ENCODE data around the gene ELL. TPM values are rescaled to one million over a fixed set of nuclear protein-coding genes. Genes with fewer than 3 reads are reported as not detected.

Gene ELL
- total and polyA plus RNA-seq, 9 of the 15 experiments (the other 6 are each of a cell fraction or from before 2014, with no cell fraction given) = 0.24 to 22.5 (median 4.1) TPM

DNA sequence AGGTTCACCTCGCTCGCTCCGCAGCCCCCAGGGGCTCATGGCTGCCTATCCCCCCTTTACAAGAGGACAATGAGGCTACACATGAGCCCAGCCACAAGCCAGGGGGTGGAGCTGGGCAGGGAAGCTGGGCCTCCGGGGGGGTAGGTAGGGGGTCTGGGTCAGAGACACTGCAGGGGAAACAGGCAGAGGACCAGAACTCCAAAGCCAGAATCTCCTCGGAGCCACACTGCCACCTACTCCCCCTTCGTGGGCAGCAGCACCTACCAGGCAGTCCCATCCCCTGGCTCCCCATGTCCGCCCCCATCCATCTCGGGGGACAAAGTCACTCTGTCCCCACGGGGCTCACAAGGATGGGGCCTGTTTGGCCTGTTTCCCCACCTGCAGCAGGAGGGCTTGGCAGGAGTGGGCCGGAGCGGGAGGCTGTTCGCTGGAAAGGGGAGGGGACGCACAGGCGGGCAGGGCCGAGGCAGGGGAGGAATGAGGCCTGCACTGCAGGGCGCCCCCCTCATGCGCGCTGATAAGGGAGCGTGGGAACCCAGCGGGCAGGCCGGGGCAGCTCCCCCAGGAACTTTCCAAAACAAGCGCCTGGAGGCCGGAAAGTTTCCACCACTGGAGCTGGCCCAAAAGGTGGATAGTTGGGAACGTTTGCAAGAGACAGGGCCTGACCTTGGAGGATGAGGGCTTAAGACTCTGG, 83.4 kb downstream of the ELL start (continued):
- TF ChIP-seq PRDM10 (IDR thresholded peaks at IDR 0.05; ENCODE audit: partially characterized antibody) (peak; percentile 84), MTA1 (IDR thresholded peaks at IDR 0.05; ENCODE audit: borderline replicate concordance) (peak; percentile 29; the same call in 1 of the 2 replicates), ETV5 (CRISPR knock-in tag; IDR thresholded peaks at IDR 0.05; ENCODE audit: low read depth) (peak; percentile 59), FIP1L1 (IDR thresholded peaks at IDR 0.05; ENCODE audit: low read depth, low read length, poor library complexity, severe bottlenecking) (peak; percentile 39), POLR2AphosphoS5 (IDR thresholded peaks at IDR 0.05; ENCODE audit: control insufficient read depth, insufficient read depth, low read depth, low read length) (0 out of 2 replicates have a peak, but pooled peaks have one; percentile 43), NR2C2 (CRISPR knock-in tag; IDR thresholded peaks at IDR 0.05) (no peak), NR2C2 (tag; IDR thresholded peaks at IDR 0.05) (no peak), VEZF1 (CRISPR knock-in tag; IDR thresholded peaks at IDR 0.05) (peak; percentile 92), SMARCB1 (IDR thresholded peaks at IDR 0.05; ENCODE audit: insufficient read length, low read depth) (no peak), EWSR1 (IDR thresholded peaks at IDR 0.05; ENCODE audit: borderline replicate concordance, low read depth, partially characterized antibody) (no peak), MCM3 (IDR thresholded peaks at IDR 0.05) (no peak), ZBTB17 (CRISPR knock-in tag; IDR thresholded peaks at IDR 0.05) (peak; percentile 63; the same call in 1 of the 2 replicates), CBFA2T2 (conservative IDR thresholded peaks at IDR 0.05) (peak; percentile 34; the same call in 1 of the 2 replicates)
- TF ChIP-seq, protein P1, sequence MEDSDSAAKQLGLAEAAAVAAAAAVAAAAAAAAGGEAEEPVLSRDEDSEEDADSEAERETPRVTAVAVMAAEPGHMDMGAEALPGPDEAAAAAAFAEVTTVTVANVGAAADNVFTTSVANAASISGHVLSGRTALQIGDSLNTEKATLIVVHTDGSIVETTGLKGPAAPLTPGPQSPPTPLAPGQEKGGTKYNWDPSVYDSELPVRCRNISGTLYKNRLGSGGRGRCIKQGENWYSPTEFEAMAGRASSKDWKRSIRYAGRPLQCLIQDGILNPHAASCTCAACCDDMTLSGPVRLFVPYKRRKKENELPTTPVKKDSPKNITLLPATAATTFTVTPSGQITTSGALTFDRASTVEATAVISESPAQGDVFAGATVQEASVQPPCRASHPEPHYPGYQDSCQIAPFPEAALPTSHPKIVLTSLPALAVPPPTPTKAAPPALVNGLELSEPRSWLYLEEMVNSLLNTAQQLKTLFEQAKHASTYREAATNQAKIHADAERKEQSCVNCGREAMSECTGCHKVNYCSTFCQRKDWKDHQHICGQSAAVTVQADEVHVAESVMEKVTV (CRISPR knock-in tag; IDR thresholded peaks at IDR 0.05) = 0 out of 2 replicates have a peak, but pooled peaks have one; percentile 11
- TF ChIP-seq, protein P2, sequence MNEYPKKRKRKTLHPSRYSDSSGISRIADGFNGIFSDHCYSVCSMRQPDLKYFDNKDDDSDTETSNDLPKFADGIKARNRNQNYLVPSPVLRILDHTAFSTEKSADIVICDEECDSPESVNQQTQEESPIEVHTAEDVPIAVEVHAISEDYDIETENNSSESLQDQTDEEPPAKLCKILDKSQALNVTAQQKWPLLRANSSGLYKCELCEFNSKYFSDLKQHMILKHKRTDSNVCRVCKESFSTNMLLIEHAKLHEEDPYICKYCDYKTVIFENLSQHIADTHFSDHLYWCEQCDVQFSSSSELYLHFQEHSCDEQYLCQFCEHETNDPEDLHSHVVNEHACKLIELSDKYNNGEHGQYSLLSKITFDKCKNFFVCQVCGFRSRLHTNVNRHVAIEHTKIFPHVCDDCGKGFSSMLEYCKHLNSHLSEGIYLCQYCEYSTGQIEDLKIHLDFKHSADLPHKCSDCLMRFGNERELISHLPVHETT (CRISPR knock-in tag; conservative IDR thresholded peaks at IDR 0.05 in 1 of 2, IDR thresholded peaks at IDR 0.05 in 1 of 2) = peak in 1 of 2 experiments; percentile 27; a peak in 1 of 4 replicates
- TF ChIP-seq, protein P3, sequence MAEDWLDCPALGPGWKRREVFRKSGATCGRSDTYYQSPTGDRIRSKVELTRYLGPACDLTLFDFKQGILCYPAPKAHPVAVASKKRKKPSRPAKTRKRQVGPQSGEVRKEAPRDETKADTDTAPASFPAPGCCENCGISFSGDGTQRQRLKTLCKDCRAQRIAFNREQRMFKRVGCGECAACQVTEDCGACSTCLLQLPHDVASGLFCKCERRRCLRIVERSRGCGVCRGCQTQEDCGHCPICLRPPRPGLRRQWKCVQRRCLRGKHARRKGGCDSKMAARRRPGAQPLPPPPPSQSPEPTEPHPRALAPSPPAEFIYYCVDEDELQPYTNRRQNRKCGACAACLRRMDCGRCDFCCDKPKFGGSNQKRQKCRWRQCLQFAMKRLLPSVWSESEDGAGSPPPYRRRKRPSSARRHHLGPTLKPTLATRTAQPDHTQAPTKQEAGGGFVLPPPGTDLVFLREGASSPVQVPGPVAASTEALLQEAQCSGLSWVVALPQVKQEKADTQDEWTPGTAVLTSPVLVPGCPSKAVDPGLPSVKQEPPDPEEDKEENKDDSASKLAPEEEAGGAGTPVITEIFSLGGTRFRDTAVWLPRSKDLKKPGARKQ (CRISPR knock-in tag; IDR thresholded peaks at IDR 0.05) = no peak
